GM18507 (cell line): ENCODE data around the gene NACC1.

Source experiments
- DNase-seq: peaks from one replicate; pipeline ENCODE4 v3.0.0; 2011; ENCODE audit warnings: low read depth; ENCODE audit not compliant: insufficient read length; ENCODE audit errors: extremely low spot score
- FAIRE-seq: peaks from 2 replicates; lab custom pipeline; 2011; peaks lifted over from hg19 to GRCh38; lab: Jason Lieb, UNC

Gene NACC1

DNA sequence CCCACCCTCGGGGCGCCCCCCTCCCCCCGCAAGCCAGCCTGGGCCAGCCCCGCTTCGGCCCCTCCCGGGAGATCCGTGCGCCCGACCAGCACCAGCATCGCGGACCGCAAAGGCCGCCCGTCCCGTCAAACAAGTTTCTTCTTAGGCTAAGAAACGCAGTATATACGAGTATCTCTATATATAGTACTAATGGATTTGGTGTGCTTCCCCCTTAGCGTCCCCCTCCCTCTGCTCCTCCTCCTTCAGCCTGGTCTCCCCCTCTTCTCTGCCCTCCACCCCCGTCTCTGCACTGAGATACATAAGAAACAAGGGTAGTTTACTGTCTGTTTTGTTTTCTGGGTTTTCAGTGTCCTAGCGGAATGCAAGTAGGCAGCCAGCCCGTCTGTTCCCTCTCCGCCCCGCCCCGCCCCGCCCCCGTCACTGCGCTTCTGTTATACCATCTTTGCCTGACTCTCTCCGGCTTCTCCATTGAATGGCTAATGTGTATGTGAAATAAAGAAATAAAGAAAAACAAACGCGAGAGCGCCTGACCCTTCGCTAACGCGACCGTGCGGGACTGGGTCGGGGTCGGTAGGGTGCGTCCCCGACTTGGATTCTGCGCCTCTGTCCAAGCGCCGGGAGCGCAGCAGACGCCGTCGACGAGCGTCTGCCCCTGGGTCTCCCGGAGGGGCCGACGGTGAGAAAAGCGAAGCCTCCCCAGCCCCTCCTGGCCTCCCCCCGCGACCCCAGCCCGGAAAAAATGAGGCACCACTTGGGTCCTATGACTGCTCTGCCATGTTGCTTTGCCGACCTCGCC lies 19.6 kb upstream of the NACC1 start:
- DNase-seq (no peak), FAIRE-seq (no peak)

GRCh38 chr19:13099073-13099999 lies 18.7 kb upstream of the NACC1 start:
- FAIRE-seq (peak; percentile 85), DNase-seq (no peak)

- FAIRE-seq (peak; percentile 87), DNase-seq (peak; percentile 70)
Observed at GRCh38 chr19:13100031-13100588, 18.0 kb upstream of the NACC1 start.

- DNase-seq (no peak), FAIRE-seq (no peak)
Observed at GRCh38 chr19:13100841-13101589, 17.0 kb upstream of the NACC1 start.

DNA sequence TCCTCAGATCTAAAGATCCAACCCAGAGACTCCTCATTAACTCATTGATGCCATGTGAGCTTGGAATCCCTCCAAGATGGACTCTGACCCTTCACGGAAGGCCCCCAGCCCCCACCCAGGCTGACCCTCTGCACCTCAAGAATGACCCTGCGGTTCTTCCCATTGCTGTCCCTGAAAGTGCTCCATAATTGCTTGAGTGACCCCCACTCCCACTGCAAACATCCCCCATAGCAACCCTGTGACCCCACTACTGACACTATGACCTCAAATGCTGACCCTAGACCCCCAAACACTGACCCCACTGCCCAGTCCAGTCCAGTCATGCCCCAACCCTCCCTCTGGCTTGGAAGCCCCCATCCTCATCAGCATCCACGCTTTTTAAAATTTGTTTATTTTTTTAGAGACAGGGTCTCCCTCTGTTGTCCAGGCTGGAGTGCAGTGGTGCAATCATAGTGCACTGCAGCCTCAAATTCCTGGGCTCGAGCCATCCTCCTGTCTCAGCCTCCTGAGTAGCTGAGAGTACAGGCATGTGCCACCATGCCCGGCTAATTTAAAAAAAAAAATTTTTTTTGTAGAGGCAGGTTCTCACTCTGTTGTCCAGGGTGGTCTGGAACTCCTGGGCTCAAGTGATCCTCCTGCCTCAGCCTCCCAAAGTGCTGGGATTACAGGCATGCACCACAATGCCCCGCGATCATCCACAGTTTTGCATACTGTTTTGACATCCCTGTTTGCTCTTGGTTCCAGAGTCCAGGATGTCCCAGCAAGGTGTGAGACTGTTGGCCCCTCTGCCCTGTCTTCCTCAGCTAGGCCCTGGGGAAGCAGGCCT lies 16.3 kb upstream of the NACC1 start:
- no peak for FAIRE-seq
- no peak for DNase-seq

DNA sequence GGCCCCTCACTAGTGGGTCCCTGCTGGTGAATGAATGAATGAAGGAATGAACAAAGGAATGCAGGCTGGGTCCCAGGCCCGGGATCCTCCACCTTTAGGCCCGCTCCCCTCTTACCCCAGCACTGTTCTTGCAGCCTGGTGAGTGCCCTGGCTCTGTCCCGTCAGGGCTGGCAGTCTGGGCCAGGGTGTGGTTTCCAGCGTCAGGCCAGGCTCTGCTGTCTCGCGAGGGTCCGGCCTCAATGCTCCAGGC lies 15.7 kb upstream of the NACC1 start:
- DNase-seq (no peak), FAIRE-seq (no peak)

DNA sequence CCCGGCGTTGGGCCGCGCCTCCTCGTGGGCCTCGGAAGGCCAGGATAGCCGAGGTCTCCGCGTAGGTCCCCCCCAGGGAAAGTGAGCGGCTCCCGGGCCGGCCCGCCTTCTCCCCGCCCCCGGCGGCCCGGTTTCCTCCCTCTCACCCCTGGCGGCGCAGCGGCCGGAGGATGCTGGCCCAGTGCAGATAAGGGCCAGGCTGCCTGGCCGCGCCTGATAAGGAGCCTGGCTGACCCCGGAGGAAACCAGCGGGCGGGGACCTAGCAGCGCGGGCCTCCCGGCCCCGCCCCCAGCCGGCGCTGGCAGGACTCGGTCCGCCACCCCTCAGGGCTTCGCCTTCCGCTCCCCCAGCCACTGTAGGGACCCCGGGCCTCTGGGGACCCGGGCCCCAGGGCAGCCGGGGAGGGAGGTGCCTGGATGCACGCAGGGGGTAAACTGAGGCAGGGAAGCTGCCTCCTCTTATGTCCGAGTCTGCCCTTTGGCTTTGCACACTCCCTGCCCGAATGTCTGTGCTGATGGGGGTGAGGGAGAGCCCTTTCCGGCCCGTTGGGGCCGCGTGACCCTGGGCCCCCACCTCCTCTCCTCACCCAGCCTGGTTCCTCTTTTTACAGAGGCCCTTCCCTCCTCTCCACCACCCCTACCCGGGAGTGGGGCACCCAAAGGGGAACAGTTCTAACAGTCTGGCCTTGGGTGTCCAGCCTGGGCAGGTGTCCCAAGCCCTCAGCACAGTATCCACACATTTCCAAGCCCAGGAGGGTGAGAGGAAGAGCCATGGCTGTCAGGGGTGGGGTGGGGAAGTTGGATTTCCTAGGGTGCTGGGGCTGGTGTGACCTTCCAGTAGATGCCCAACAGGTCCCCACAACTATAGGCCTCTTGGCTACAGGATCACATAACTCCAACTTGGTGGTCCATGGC lies 15.1 kb upstream of the NACC1 start, which contains the start of gene LYL1:
Gene LYL1 (minus strand): TSS at position 193 of the 915 bp plus-strand sequence. CDS start 1,687 bp downstream, outside the sequence.
- FAIRE-seq (peak; percentile 88), DNase-seq (peak; percentile 63)

GRCh38 chr19:13103581-13104359 lies 14.3 kb upstream of the NACC1 start:
- DNase-seq (no peak), FAIRE-seq (no peak)

DNA sequence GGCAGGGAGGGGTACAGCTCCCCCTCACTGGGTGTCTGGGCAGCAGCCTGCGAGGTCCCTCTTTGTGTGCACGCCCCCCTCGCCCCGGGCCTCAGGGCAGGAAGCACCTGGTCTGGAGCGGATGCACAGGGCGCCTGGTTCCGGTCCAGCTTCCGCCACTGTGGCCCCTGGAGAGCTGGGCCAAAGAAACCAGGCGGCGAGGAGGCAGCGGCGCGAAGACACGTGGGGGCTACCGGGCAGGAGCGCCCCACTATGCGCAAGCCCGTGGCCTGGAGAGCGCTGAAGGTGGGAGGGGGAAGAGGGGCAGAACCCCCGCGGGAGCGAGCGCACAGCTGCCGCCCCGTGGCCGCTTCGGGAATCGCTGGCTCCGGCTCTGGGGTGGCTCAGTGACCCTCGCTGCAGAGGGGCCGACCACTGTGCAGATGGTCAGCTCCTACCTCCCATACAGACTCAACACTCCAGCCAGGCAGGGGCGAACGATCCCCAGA lies 13.7 kb upstream of the NACC1 start:
- DNase-seq, result peak; percentile 66
- peak; percentile 89 for FAIRE-seq

DNA sequence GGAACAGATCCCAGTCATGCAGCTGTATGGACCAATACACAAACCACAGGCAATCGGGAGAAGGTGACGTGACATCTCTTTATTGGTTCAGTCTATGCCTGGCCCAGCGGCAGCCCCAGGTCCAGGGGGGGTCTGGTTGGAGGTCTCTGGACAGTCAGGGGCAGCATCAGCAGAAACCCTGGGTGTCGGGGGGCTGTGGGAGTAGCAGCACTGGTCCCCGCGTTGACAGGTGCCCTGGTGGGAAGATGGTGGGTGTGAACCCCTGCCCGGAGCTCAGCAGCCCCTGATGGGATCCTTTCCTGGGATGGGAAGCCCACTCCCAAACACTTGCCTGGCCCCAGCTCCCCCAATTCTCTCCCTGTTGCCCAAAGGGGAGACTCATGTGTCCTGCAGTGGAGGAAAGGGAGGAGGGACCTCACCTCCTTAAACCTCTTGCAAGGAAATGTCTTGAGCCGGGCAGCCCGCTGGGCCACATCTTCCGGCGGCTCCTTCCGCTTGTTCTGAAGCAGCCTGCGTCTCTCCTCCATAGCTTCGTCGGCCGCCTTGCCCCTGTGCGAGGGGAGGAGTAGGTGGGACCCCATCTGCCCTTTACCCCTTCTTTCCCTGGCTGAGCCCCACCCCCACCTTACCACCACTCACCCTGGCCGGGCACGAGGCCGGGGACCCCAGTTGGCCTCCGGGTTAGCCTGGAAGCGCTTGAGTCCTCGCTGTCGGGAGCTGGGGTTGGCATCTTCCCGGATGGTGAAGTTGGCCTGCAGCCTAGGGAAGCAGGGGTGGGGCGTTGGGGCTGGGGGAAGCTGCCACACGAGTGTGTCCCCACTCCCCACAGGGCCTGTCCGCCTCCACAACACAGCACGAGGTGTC lies 13.0 kb upstream of the NACC1 start:
- DNase-seq (no peak), FAIRE-seq (peak; percentile 57)

DNA sequence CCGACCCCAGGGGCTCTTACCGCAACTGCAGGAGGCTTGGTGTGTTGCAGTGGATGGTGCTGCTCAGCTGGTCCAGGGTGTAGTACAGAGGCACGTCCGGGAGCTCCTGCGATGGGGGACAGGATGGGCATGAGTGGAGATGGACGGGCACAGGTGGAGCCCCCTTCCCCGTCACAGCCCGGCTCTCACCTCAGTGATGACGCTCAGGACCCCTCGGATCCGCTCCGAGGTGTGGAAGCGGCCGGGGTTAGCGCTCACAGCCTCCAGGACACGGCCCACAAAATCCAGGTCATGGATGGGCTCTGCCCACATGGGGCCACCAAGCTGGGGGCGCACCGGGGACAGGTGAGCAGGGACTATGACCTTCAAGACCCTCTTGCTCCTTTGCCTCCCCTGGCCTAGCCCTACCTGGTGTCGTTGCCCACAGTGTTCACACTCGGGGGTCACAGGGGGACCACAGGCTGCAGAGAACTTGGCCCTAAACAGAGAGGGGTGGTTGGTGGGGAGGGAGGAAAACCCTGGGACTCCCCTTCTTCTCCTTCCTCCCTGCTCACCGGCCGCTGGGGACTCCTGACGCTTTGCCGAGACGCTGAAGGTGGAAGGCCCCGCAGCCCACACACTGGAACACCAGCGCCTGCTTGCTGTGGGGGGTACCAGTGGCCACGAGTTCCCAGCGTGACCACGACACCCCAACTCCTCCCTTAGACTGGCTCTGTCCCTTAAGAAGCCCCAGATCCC lies 8.5 kb upstream of the NACC1 start:
- FAIRE-seq, result no peak
- DNase-seq, result no peak

DNA sequence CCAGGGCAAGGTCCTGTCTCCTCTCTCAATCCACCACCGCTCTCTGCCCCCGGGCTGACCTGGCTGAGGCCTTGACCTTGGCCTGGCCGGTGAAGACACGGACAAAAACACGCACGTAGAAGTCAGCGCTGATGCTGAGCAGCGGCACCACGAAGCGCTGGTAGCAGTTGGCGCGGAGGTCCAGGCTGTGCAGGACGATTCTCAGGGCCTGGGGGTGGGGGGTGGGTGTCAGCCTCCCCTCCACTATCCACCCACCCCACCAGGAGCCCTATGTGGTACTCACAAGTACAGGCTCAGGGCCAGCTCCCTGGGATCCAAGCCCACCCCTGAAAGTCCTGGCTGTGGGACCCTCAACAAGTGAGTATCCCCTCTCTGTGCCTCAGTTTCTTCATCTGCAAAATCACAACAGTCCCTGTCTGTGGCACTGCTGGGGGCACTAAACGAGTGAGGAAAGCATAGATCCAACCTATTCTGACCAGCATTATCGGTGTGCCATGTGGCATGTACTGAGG lies 7.9 kb upstream of the NACC1 start:
- DNase-seq (no peak), FAIRE-seq (no peak)

DNA sequence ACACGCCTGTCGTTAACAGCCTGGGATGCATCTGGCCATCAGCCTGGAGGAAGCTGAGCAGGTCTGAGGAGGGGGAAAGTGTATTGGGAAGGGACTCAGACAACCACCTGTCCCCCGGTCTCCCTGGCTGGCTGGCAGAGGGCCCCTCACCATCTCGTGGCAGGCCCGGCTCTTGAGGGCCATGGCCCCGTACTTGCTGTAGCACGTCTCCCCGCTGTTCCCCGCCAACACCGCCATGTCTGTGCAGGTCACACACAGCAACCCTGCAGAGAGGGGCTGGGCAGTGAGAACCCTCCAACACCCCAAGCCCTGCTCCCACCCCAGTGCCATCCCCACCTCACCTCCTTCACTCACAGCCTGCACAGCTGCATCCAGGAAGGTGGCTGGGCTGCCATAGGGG lies 5.5 kb upstream of the NACC1 start:
- FAIRE-seq (no peak), DNase-seq (no peak)

DNA sequence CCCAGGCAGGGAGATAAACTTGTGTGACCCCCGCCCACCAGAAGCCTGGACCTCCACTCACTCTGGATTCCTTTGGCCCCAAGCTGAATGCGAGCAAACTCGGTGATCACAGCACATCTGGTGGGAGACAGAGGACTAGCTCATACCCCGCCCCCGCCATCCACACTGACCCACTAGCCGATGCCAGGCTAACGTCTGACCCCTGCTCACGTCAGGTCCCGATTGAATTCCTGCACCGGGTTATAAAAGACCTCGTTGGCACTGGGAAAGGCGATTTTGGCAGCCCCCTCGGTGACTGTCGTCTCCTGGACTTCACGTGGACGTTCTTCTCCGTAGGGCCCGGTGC lies 2.2 kb upstream of the NACC1 start:
- DNase-seq (no peak), FAIRE-seq (no peak)
